WTC11 (cell line): ENCODE results near the gene GCC2. TPM values are rescaled to one million over a fixed set of nuclear protein-coding genes. Genes with fewer than 3 reads are reported as not detected.
A peak's percentile ranks its signal among the peaks of the same experiment; 100 is the strongest.

Experiments
- CREM ChIP-seq: sonication (generic); formaldehyde crosslinking; IDR thresholded peaks from 2 replicates; pipeline ENCODE4 v1.8.1; 2022; ENCODE audit warnings: mild to moderate bottlenecking, missing genetic modification reagents, moderate library complexity
- ELF4 ChIP-seq: sonication (generic); formaldehyde crosslinking; IDR thresholded peaks from 2 replicates; pipeline ENCODE4 v1.8.1; 2022; ENCODE audit warnings: low read depth, mild to moderate bottlenecking, moderate library complexity, missing genetic modification reagents
- FOXK1 ChIP-seq: sonication (generic); formaldehyde crosslinking; IDR thresholded peaks from 2 replicates; pipeline ENCODE4 v1.8.0; 2022; ENCODE audit warnings: mild to moderate bottlenecking, moderate library complexity, missing genetic modification reagents
- MXD4 ChIP-seq: fragments of 250-450 bp; sonication (Bioruptor Pico); IDR thresholded peaks from 2 replicates; pipeline ENCODE4 v1.8.0; 2021; ENCODE audit warnings: mild to moderate bottlenecking, moderate library complexity, borderline replicate concordance
- PRRX2 ChIP-seq: fragments of 250-450 bp; sonication (Bioruptor Pico); IDR thresholded peaks from 2 replicates; pipeline ENCODE4 v1.8.0; 2021; ENCODE audit warnings: mild to moderate bottlenecking
- RORB ChIP-seq: fragments of 250-450 bp; sonication (Bioruptor Pico); IDR thresholded peaks from 2 replicates; pipeline ENCODE4 v1.9.0; 2021; ENCODE audit warnings: mild to moderate bottlenecking
- TEAD1 ChIP-seq: sonication (generic); formaldehyde crosslinking; IDR thresholded peaks from 2 replicates; pipeline ENCODE4 v1.8.0; 2022; ENCODE audit warnings: mild to moderate bottlenecking, missing genetic modification reagents
- ZNF263 ChIP-seq: sonication (generic); formaldehyde crosslinking; IDR thresholded peaks from 2 replicates; pipeline ENCODE4 v1.8.1; 2022; ENCODE audit warnings: low read depth, mild to moderate bottlenecking, moderate library complexity, missing genetic modification reagents
- total RNA-seq: library from RNA; stranded (reverse); gene quantifications from 3 replicates; pipeline ENCODE4 v1.2.3, GENCODE V29; 2021
- TF ChIP-seq, protein P1 (sequence below): sonication (generic); formaldehyde crosslinking; IDR thresholded peaks from 2 replicates; pipeline ENCODE4 v1.8.0; 2022; ENCODE audit warnings: mild to moderate bottlenecking, missing genetic modification reagents
- TF ChIP-seq, protein P2 (sequence below): sonication (generic); formaldehyde crosslinking; IDR thresholded peaks from 2 replicates; pipeline ENCODE4 v1.8.1; 2023; ENCODE audit warnings: mild to moderate bottlenecking, missing genetic modification reagents, borderline replicate concordance
- TF ChIP-seq, protein P3 (sequence below): fragments of 250-450 bp; sonication (Bioruptor Pico); IDR thresholded peaks from 2 replicates; pipeline ENCODE4 v1.9.0; 2021; ENCODE audit warnings: mild to moderate bottlenecking
- TF ChIP-seq, protein P4 (sequence below): sonication (generic); formaldehyde crosslinking; IDR thresholded peaks from 2 replicates; pipeline ENCODE4 v1.8.1; 2023; ENCODE audit warnings: mild to moderate bottlenecking, missing genetic modification reagents
- TF ChIP-seq, protein P5 (sequence below): fragments of 250-450 bp; sonication (Bioruptor Pico); IDR thresholded peaks from 2 replicates; pipeline ENCODE4 v2.1.2; 2022; ENCODE audit warnings: mild to moderate bottlenecking, moderate library complexity
- TF ChIP-seq, protein P6 (sequence below): fragments of 250-450 bp; sonication (Bioruptor Pico); IDR thresholded peaks from 2 replicates; pipeline ENCODE4 v1.9.0; 2021; ENCODE audit warnings: moderate library complexity, mild to moderate bottlenecking, inconsistent platforms, borderline replicate concordance
- TF ChIP-seq, protein P7 (sequence below): sonication (generic); formaldehyde crosslinking; IDR thresholded peaks from 2 replicates; pipeline ENCODE4 v1.8.1; 2022; ENCODE audit warnings: mild to moderate bottlenecking, missing genetic modification reagents, moderate library complexity, borderline replicate concordance
- TF ChIP-seq, protein P8 (sequence below): sonication (generic); formaldehyde crosslinking; conservative IDR thresholded peaks from 2 replicates; pipeline ENCODE4 v1.8.1; 2023; ENCODE audit warnings: mild to moderate bottlenecking, low read depth, missing genetic modification reagents, moderate library complexity
- TF ChIP-seq, protein P9 (sequence below): sonication (generic); formaldehyde crosslinking; IDR thresholded peaks from 2 replicates; pipeline ENCODE4 v1.8.1; 2023; ENCODE audit warnings: mild to moderate bottlenecking, missing genetic modification reagents
- TF ChIP-seq, protein P10 (sequence below): sonication (generic); formaldehyde crosslinking; IDR thresholded peaks from 2 replicates; pipeline ENCODE4 v1.8.1; 2022; ENCODE audit warnings: missing genetic modification reagents, borderline replicate concordance

Gene GCC2
- total RNA-seq, 1 experiment from 2014 or later, result 66.5 TPM

DNA sequence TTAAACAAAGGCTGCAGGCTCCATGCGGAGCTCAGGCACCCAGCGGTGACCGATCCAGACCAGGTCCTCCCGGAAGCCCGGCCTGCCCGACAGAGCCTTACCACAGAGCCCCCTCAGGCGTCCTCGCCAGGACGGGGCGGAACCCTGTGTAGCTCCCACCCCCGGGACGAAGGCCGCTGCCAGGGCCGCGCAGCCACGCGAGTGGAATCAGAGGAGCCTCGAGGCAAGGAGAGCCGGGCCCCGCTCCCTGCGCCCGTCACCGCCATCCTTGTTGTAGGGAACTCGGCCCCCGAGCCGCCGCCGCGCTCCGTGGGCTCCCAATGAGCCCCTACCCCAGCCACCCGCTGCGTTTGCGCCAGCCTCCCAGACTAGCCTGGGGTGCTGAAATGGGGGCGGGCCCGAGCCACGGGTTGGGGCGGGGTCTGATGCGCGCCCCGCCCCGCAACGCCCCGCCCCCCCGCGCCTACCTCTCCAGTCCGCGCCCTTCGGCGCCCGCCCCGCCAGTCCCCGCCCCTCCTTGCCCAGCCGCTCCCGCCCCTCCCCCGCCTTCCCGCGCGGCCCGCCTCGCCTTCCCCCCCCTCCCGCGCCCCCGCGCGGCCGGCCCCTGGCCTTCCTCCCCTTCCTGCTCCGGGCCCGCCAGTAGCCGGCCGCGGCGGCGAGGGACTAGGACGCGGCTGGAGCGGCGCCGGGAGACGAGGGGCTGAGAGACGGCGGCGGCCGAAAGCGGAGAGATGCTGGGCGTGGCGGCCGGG, 85.0 kb downstream of the GCC2 start, which contains the start of gene LIMS1 (continued):
- TF ChIP-seq, protein P1, sequence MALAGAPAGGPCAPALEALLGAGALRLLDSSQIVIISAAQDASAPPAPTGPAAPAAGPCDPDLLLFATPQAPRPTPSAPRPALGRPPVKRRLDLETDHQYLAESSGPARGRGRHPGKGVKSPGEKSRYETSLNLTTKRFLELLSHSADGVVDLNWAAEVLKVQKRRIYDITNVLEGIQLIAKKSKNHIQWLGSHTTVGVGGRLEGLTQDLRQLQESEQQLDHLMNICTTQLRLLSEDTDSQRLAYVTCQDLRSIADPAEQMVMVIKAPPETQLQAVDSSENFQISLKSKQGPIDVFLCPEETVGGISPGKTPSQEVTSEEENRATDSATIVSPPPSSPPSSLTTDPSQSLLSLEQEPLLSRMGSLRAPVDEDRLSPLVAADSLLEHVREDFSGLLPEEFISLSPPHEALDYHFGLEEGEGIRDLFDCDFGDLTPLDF, result no peak
- TF ChIP-seq, protein P2, sequence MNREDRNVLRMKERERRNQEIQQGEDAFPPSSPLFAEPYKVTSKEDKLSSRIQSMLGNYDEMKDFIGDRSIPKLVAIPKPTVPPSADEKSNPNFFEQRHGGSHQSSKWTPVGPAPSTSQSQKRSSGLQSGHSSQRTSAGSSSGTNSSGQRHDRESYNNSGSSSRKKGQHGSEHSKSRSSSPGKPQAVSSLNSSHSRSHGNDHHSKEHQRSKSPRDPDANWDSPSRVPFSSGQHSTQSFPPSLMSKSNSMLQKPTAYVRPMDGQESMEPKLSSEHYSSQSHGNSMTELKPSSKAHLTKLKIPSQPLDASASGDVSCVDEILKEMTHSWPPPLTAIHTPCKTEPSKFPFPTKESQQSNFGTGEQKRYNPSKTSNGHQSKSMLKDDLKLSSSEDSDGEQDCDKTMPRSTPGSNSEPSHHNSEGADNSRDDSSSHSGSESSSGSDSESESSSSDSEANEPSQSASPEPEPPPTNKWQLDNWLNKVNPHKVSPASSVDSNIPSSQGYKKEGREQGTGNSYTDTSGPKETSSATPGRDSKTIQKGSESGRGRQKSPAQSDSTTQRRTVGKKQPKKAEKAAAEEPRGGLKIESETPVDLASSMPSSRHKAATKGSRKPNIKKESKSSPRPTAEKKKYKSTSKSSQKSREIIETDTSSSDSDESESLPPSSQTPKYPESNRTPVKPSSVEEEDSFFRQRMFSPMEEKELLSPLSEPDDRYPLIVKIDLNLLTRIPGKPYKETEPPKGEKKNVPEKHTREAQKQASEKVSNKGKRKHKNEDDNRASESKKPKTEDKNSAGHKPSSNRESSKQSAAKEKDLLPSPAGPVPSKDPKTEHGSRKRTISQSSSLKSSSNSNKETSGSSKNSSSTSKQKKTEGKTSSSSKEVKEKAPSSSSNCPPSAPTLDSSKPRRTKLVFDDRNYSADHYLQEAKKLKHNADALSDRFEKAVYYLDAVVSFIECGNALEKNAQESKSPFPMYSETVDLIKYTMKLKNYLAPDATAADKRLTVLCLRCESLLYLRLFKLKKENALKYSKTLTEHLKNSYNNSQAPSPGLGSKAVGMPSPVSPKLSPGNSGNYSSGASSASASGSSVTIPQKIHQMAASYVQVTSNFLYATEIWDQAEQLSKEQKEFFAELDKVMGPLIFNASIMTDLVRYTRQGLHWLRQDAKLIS (CRISPR knock-in tag), result no peak
- TF ChIP-seq, protein P3, sequence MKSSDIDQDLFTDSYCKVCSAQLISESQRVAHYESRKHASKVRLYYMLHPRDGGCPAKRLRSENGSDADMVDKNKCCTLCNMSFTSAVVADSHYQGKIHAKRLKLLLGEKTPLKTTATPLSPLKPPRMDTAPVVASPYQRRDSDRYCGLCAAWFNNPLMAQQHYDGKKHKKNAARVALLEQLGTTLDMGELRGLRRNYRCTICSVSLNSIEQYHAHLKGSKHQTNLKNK, result no peak
- TF ChIP-seq MXD4 (CRISPR knock-in tag) (no peak), PRRX2 (CRISPR knock-in tag) (no peak), CREM (CRISPR knock-in tag) (no peak), FOXK1 (CRISPR knock-in tag) (peak; percentile 57; the same call in 1 of the 2 replicates), RORB (CRISPR knock-in tag) (no peak), TEAD1 (CRISPR knock-in tag) (no peak; the same call in 1 of the 2 replicates), ELF4 (CRISPR knock-in tag) (no peak), ZNF263 (no peak)
- TF ChIP-seq, protein P4, sequence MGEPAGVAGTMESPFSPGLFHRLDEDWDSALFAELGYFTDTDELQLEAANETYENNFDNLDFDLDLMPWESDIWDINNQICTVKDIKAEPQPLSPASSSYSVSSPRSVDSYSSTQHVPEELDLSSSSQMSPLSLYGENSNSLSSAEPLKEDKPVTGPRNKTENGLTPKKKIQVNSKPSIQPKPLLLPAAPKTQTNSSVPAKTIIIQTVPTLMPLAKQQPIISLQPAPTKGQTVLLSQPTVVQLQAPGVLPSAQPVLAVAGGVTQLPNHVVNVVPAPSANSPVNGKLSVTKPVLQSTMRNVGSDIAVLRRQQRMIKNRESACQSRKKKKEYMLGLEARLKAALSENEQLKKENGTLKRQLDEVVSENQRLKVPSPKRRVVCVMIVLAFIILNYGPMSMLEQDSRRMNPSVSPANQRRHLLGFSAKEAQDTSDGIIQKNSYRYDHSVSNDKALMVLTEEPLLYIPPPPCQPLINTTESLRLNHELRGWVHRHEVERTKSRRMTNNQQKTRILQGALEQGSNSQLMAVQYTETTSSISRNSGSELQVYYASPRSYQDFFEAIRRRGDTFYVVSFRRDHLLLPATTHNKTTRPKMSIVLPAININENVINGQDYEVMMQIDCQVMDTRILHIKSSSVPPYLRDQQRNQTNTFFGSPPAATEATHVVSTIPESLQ (CRISPR knock-in tag), result no peak
- TF ChIP-seq, protein P5, sequence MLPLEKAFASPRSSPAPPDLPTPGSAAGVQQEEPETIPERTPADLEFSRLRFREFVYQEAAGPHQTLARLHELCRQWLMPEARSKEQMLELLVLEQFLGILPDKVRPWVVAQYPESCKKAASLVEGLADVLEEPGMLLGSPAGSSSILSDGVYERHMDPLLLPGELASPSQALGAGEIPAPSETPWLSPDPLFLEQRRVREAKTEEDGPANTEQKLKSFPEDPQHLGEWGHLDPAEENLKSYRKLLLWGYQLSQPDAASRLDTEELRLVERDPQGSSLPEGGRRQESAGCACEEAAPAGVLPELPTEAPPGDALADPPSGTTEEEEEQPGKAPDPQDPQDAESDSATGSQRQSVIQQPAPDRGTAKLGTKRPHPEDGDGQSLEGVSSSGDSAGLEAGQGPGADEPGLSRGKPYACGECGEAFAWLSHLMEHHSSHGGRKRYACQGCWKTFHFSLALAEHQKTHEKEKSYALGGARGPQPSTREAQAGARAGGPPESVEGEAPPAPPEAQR, result no peak
- TF ChIP-seq, protein P6, sequence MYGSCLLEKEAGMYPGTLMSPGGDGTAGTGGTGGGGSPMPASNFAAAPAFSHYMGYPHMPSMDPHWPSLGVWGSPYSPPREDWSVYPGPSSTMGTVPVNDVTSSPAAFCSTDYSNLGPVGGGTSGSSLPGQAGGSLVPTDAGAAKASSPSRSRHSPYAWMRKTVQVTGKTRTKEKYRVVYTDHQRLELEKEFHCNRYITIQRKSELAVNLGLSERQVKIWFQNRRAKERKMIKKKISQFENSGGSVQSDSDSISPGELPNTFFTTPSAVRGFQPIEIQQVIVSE (CRISPR knock-in tag), result no peak
- TF ChIP-seq, protein P7, sequence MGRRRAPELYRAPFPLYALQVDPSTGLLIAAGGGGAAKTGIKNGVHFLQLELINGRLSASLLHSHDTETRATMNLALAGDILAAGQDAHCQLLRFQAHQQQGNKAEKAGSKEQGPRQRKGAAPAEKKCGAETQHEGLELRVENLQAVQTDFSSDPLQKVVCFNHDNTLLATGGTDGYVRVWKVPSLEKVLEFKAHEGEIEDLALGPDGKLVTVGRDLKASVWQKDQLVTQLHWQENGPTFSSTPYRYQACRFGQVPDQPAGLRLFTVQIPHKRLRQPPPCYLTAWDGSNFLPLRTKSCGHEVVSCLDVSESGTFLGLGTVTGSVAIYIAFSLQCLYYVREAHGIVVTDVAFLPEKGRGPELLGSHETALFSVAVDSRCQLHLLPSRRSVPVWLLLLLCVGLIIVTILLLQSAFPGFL (CRISPR knock-in tag), result no peak
- TF ChIP-seq, protein P8, sequence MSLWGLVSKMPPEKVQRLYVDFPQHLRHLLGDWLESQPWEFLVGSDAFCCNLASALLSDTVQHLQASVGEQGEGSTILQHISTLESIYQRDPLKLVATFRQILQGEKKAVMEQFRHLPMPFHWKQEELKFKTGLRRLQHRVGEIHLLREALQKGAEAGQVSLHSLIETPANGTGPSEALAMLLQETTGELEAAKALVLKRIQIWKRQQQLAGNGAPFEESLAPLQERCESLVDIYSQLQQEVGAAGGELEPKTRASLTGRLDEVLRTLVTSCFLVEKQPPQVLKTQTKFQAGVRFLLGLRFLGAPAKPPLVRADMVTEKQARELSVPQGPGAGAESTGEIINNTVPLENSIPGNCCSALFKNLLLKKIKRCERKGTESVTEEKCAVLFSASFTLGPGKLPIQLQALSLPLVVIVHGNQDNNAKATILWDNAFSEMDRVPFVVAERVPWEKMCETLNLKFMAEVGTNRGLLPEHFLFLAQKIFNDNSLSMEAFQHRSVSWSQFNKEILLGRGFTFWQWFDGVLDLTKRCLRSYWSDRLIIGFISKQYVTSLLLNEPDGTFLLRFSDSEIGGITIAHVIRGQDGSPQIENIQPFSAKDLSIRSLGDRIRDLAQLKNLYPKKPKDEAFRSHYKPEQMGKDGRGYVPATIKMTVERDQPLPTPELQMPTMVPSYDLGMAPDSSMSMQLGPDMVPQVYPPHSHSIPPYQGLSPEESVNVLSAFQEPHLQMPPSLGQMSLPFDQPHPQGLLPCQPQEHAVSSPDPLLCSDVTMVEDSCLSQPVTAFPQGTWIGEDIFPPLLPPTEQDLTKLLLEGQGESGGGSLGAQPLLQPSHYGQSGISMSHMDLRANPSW, result no peak
- TF ChIP-seq, protein P9, sequence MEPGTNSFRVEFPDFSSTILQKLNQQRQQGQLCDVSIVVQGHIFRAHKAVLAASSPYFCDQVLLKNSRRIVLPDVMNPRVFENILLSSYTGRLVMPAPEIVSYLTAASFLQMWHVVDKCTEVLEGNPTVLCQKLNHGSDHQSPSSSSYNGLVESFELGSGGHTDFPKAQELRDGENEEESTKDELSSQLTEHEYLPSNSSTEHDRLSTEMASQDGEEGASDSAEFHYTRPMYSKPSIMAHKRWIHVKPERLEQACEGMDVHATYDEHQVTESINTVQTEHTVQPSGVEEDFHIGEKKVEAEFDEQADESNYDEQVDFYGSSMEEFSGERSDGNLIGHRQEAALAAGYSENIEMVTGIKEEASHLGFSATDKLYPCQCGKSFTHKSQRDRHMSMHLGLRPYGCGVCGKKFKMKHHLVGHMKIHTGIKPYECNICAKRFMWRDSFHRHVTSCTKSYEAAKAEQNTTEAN, result no peak
- TF ChIP-seq, protein P10, sequence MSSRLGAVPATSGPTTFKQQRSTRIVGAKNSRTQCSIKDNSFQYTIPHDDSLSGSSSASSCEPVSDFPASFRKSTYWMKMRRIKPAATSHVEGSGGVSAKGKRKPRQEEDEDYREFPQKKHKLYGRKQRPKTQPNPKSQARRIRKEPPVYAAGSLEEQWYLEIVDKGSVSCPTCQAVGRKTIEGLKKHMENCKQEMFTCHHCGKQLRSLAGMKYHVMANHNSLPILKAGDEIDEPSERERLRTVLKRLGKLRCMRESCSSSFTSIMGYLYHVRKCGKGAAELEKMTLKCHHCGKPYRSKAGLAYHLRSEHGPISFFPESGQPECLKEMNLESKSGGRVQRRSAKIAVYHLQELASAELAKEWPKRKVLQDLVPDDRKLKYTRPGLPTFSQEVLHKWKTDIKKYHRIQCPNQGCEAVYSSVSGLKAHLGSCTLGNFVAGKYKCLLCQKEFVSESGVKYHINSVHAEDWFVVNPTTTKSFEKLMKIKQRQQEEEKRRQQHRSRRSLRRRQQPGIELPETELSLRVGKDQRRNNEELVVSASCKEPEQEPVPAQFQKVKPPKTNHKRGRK, result no peak
